Upper lobe of left lung (tissue), 6 donors: ENCODE results near the gene ARHGEF37. TPM values are rescaled to one million over a fixed set of nuclear protein-coding genes. Genes with fewer than 3 reads are reported as not detected.
A peak's percentile ranks its signal among the peaks of the same experiment; 100 is the strongest.

ENCODE experiments used
- ATAC-seq, 2 donors: fragments of 200-7000 bp; cut with Tn5 transposase; one replicate each; pipeline ENCODE4 v1.9.1; 2022; ENCODE audit warnings: mild to moderate bottlenecking in 2 of 2, moderate library complexity in 2 of 2; ENCODE audit not compliant: low FRiP score in 2 of 2
- DNase-seq, 2 donors: peaks; one replicate each; pipeline ENCODE4 v3.0.0-alpha.2; 2019 to 2020
- H3K27ac ChIP-seq, 4 donors: fragments of 200-600 bp; sonication (generic); one replicate each; pipeline ENCODE4 v1.5.1; 2016 to 2019
- H3K27me3 ChIP-seq, 4 donors: fragments of 200-600 bp; sonication (generic); one replicate each; pipeline ENCODE4 v1.5.1; 2017 to 2019
- H3K36me3 ChIP-seq, 4 donors: fragments of 200-600 bp; sonication (generic); one replicate each; pipeline ENCODE4 v1.5.1; 2016 to 2019
- H3K4me1 ChIP-seq, 4 donors: fragments of 200-600 bp; sonication (generic); one replicate each; pipeline ENCODE4 v1.5.1; 2018 to 2019
- H3K4me3 ChIP-seq, 4 donors: fragments of 200-600 bp; sonication (generic); one replicate each; pipeline ENCODE4 v1.5.1; 2017 to 2019; ENCODE audit warnings: mild to moderate bottlenecking in 2 of 4, moderate library complexity in 1 of 4
- H3K9me3 ChIP-seq, 4 donors: fragments of 200-600 bp; sonication (generic); one replicate each; pipeline ENCODE4 v1.5.1; 2018 to 2019
- EP300 ChIP-seq, 4 donors: sonication (generic); formaldehyde crosslinking; IDR thresholded peaks; one replicate each; pipeline ENCODE4 v1.5.1; 2017; ENCODE audit warnings: antibody characterized with exemption in 4 of 4, control low read depth in 2 of 4
- POLR2A ChIP-seq, 4 donors: fragments of 450-650 bp; IDR thresholded peaks; one replicate each; pipeline ENCODE4 v1.5.1; 2016 to 2017; ENCODE audit warnings: antibody characterized with exemption in 4 of 4, mild to moderate bottlenecking in 2 of 4
- POLR2AphosphoS5 ChIP-seq, 2 donors: sonication (generic); formaldehyde crosslinking; IDR thresholded peaks; one replicate each; pipeline ENCODE4 v1.5.1; 2017; ENCODE audit warnings: antibody characterized with exemption in 2 of 2
- WGBS, 2 donors: methylation state at CpG; one replicate each; pipeline ENCODE4 v1.1.5; 2017 to 2018; 5-methylcytosine and 5-hydroxymethylcytosine counted together
- total RNA-seq, 6 donors: library from RNA; depleted of rRNA in 4 of 6; stranded (reverse); fragments of >200 nt in 4 of 6; gene quantifications; one replicate each; pipeline versions ENCODE4 v1.1.0 to v1.2.1, GENCODE V29; 2016 to 2021
- TF ChIP-seq, protein P1 (sequence below), 6 experiments: fragments of 450-650 bp in 4 of 6; fragments of 200-600 bp in 2 of 6; sonication (generic) in 2 of 6; IDR thresholded peaks; one replicate each; pipeline ENCODE4 v1.5.1; 2016 to 2019; ENCODE audit warnings: antibody characterized with exemption in 6 of 6
- donor health status: DM: no; HTN: no; CAD: no; lungs with moderate emphysema.
- donor health status: DM: no; HTN: yes; CAD: no; lungs with severe emphysema.

The ARHGEF37 gene
- total RNA-seq, 6 donors from 2014 or later: 4.3 to 13.6 (median 10.0) TPM

- peak in 1 of 2 donors; percentile 52 for DNase-seq
- H3K36me3 ChIP-seq: peaks cover 0 to 5% (median 2%) of the 10 kb centered on the region in 4 donors
- no peaks in the 10 kb centered on the region for H3K27me3 ChIP-seq
- H3K9me3 ChIP-seq: no peaks in the 10 kb centered on the region
- peaks cover 0 to 16% (median 5%) of the 10 kb centered on the region in 4 donors for H3K4me1 ChIP-seq
- ATAC-seq: no peak
- 77 to 97% methylated on average over 4 to 7 of the region's 8 CpGs for WGBS, 2 donors
- H3K27ac ChIP-seq: no peak overlapping the region
- TF ChIP-seq POLR2A (IDR thresholded peaks at IDR 0.05) (no peak), EP300 (IDR thresholded peaks at IDR 0.05) (no peak), POLR2AphosphoS5 (IDR thresholded peaks at IDR 0.05) (no peak)
- TF ChIP-seq, protein P1, sequence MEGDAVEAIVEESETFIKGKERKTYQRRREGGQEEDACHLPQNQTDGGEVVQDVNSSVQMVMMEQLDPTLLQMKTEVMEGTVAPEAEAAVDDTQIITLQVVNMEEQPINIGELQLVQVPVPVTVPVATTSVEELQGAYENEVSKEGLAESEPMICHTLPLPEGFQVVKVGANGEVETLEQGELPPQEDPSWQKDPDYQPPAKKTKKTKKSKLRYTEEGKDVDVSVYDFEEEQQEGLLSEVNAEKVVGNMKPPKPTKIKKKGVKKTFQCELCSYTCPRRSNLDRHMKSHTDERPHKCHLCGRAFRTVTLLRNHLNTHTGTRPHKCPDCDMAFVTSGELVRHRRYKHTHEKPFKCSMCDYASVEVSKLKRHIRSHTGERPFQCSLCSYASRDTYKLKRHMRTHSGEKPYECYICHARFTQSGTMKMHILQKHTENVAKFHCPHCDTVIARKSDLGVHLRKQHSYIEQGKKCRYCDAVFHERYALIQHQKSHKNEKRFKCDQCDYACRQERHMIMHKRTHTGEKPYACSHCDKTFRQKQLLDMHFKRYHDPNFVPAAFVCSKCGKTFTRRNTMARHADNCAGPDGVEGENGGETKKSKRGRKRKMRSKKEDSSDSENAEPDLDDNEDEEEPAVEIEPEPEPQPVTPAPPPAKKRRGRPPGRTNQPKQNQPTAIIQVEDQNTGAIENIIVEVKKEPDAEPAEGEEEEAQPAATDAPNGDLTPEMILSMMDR (IDR thresholded peaks at IDR 0.05): no peak
- H3K4me3 ChIP-seq: no peak overlapping the region
Observed at GRCh38 chr5:149630337-149630736, 49.0 kb downstream of the ARHGEF37 start.

DNA sequence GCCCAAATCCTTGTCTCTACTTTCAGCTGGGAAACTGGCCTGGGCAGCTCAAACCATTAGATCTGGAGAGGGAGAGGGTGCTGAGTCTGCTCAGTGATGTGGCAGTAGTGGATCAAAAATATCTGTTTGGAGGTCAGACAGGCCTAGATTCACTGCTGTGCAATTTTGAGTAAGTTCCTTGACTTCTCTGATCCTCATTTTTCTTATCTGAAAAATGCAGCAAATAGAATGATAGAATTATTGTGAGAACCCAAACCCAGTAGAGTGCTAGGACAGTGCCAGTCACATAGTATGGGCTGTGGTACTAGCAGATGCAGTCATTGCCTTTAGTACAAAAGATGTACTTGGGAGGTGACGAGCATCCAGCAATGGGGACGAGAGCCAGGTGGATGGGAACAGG, 50.2 kb downstream of the ARHGEF37 start:
- TF ChIP-seq POLR2AphosphoS5 (IDR thresholded peaks at IDR 0.05) (no peak), EP300 (IDR thresholded peaks at IDR 0.05) (no peak), POLR2A (IDR thresholded peaks at IDR 0.05) (no peak)
- TF ChIP-seq, protein P1 (IDR thresholded peaks at IDR 0.05): no peak
- peaks cover 0 to 5% (median 2%) of the 10 kb centered on the region in 4 donors for H3K36me3 ChIP-seq
- H3K4me1 ChIP-seq: peaks cover 0 to 16% (median 5%) of the 10 kb centered on the region in 4 donors
- ATAC-seq: no peak
- H3K4me3 ChIP-seq: no peak overlapping the region
- H3K27ac ChIP-seq: no peak overlapping the region
- H3K9me3 ChIP-seq: no peaks in the 10 kb centered on the region
- DNase-seq: no peak
- no peaks in the 10 kb centered on the region for H3K27me3 ChIP-seq
- 93 to 97% methylated on average over 2 of the region's 2 CpGs for WGBS, 2 donors

DNA sequence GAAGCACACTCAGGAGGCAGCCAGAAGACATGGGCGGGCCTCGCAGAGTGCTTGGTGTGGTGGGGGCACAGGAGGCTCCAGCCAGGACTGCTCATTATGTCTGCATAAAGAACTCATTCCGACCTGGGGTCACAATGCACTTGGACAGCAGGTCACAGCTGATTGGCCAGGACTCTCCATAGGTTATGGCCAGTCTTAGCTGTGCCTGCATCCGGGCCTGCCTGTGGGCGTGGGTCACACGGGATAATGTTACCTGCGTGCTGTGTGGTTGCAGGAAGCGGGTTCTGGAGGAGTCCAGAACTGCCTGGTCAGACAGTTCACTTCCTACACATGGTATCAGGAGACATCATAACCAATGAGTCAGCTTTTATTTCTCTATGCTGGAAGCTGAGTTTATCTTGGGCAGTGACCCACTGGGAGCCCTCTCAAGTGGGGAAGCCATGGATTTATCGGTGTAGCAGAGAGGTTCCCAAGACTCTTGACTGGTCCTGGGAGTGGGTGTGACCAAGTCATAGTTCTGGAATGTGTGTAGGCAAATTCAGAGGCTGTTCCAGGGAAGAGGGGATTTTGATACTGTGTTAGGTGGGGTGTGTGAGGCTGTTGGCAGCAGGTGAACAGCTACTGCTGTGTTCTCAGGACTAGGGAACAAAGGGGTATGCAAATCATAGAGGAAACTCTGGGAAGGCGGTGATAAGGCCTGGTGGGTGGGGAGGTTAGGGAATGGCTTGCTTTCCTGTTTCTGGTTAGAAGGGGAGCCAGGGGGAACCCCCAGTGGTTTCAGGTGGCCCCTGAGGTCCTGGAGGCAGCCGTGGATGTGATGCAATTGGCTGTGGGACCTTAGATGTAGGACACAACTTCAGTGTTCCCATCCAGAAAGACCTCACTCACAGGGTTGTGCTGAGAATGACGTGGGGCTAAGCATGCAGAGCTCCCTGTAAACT, 51.3 kb downstream of the ARHGEF37 start:
- peak in 1 of 2 donors; percentile 60 for DNase-seq
- WGBS, 2 donors: 62 to 65% methylated on average over 10 to 12 of the region's 12 CpGs
- ATAC-seq: peak in 1 of 2 donors; percentile 34

GRCh38 chr5:149633476-149634350, 52.4 kb downstream of the ARHGEF37 start:
- TF ChIP-seq EP300 (IDR thresholded peaks at IDR 0.05): no peak
- TF ChIP-seq POLR2AphosphoS5 (IDR thresholded peaks at IDR 0.05): no peak
- TF ChIP-seq POLR2A (IDR thresholded peaks at IDR 0.05): no peak
- TF ChIP-seq, protein P1 (IDR thresholded peaks at IDR 0.05): no peak
- H3K27me3 ChIP-seq: no peaks in the 10 kb centered on the region
- WGBS, 2 donors: 77 to 85% methylated on average over 8 of the region's 8 CpGs
- H3K36me3 ChIP-seq: no peaks in the 10 kb centered on the region
- DNase-seq (no peak), ATAC-seq (no peak)
- H3K27ac ChIP-seq: no peak overlapping the region
- peaks cover 0 to 16% (median 5%) of the 10 kb centered on the region in 4 donors for H3K4me1 ChIP-seq
- no peak overlapping the region for H3K4me3 ChIP-seq
- no peaks in the 10 kb centered on the region for H3K9me3 ChIP-seq

More for the DNA sequence above, 51.3 kb downstream of the ARHGEF37 start:
- TF ChIP-seq POLR2A (IDR thresholded peaks at IDR 0.05): no peak
- TF ChIP-seq EP300 (IDR thresholded peaks at IDR 0.05): no peak
- TF ChIP-seq, protein P1 (IDR thresholded peaks at IDR 0.05): no peak
- TF ChIP-seq POLR2AphosphoS5 (IDR thresholded peaks at IDR 0.05): no peak
- no peak overlapping the region for H3K4me3 ChIP-seq
- H3K36me3 ChIP-seq: no peaks in the 10 kb centered on the region
- peaks cover 0 to 16% (median 5%) of the 10 kb centered on the region in 4 donors for H3K4me1 ChIP-seq
- H3K27me3 ChIP-seq: no peaks in the 10 kb centered on the region
- peak overlapping the region in 1 of 4 donors; percentile 22 for H3K27ac ChIP-seq
- H3K9me3 ChIP-seq: no peaks in the 10 kb centered on the region
